Measurements from ENCODE around the gene TMEM132C.

Gene TMEM132C

DNA sequence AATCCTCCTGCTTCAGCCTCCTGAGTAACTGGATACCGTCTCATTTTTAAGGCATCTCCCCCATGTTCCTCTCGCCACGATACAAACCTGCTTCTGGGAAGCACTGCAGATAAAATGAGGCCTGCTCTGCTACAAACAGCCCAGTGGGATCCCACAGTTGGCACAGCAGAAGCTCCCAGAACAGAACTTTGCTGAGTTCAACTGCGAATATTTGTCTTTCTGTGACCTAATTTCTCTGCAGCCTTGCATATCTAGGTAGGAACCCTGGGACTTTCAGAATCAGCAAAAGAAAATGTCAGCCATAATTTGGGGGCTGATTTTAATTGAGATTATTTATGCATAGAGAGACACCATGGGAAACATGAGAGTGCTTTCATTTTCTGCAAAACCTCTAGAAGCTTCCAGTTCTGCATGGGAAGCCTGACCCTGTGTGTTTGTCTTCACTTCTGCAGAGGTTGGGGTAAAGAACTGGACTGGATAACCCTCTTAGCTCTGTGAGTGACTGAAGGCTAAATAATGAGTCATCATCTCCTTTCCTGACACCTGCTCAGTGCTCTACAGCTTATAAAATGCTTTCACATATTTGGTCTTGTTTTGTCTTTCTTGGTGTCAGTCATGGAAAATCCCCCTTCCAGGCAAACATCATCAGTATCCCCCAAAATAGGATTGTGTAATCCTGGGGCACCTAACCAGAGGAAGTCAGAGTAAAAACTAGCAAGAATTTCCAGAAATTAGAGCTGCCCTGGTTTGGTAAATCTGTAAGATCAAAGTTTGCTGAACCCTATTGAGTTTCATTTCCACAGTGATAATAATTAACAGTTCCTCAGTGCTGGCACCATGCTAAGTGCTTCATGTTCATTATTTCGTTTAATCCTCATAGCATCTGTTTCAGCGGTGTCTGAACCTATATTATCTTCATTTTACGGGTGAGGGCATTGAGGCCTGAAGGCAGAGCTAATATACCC, 371.0 kb downstream of the TMEM132C start:
- DNase-seq (ENCODE audit: low read depth): no peak
- TF ChIP-seq CTCF (IDR thresholded peaks at IDR 0.05; ENCODE audit: low read length, missing control alignments): no peak
- H3K4me3 ChIP-seq (replicated peaks; ENCODE audit: low read depth, low read length): no peak overlapping the region

DNA sequence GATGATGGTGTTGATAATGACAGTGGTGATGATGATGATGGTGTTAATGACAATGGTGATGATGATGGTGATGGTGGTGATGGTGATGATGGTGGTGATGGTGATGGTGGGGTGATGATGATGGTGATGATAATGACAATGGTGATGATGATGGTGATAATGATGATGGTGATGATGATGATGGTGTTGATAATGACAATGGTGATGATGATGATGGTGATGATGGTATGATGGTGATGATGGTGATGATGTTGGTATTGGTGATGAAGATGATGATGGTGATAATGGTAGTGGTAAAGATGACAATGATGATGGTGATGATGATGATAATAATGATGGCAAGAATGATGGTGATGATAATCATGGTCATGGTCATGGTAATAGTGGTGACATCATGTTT, 372.1 kb downstream of the TMEM132C start:
- no peak for TF ChIP-seq CTCF (IDR thresholded peaks at IDR 0.05; ENCODE audit: low read length, missing control alignments)
- no peak for DNase-seq (ENCODE audit: low read depth)
- H3K4me3 ChIP-seq (replicated peaks; ENCODE audit: low read depth, low read length): no peak overlapping the region

DNA sequence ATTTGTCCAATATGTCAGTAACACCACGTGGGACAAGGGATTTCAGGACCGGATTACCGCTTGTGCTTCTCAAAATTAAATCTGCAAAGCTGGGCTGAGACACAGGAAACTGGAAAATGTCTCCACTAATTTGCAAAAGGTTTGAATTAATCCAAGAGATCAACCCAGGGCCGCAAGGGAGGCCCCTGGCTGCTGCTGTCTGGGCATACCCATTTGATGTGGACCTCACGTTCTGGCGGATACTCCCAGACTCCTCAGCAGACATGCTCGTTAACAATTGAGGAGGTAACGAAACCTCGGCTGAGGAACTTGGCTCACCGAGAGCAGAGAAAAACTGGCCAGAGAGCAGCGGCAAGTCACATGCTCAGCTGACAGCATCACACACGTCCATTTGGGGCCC, 376.2 kb downstream of the TMEM132C start:
- no peak overlapping the region for H3K4me3 ChIP-seq (replicated peaks; ENCODE audit: low read depth, low read length)
- DNase-seq (ENCODE audit: low read depth): no peak
- TF ChIP-seq CTCF (IDR thresholded peaks at IDR 0.05; ENCODE audit: low read length, missing control alignments): no peak

GRCh38 chr12:128644664-128645296, 377.8 kb downstream of the TMEM132C start:
- no peak for DNase-seq (ENCODE audit: low read depth)
- TF ChIP-seq CTCF (IDR thresholded peaks at IDR 0.05; ENCODE audit: low read length, missing control alignments): no peak
- no peak overlapping the region for H3K4me3 ChIP-seq (replicated peaks; ENCODE audit: low read depth, low read length)

- no peak for TF ChIP-seq CTCF (IDR thresholded peaks at IDR 0.05; ENCODE audit: low read length, missing control alignments)
- no peak for DNase-seq (ENCODE audit: low read depth)
- H3K4me3 ChIP-seq (replicated peaks; ENCODE audit: low read depth, low read length): no peak overlapping the region
These were observed 382.9 kb downstream of the TMEM132C start for GRCh38 chr12:128649902-128650301.

DNA sequence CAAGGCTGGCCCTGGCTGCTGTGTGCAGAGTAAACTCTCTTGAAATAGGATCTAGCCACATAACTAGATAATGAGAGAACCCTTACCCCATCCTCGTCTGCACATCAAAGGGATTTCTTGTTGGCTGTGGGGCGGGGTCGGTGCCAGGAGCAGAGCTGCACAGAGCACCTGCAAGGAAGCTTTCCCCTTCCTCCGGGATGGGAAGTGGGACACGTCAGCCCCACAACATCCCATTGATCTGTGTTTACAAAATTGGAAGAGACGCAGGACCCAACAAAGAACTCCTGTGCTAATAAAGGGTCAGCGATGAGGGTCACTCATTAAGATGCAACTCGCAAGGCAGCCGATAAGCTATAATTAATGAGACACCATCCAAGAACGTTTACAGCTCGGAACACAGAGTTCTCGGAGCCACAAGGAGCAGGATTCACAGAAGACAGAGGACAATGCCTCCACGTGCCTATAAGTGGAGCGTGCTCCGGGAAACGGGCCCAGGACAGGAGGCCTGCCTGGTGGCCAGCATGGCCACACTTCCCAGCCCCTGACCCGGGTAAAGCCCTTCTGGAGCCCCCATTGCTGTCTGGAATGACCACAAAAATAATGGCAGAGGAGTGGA, 385.3 kb downstream of the TMEM132C start:
- TF ChIP-seq CTCF (IDR thresholded peaks at IDR 0.05; ENCODE audit: low read length, missing control alignments): no peak
- DNase-seq (ENCODE audit: low read depth): no peak
- no peak overlapping the region for H3K4me3 ChIP-seq (replicated peaks; ENCODE audit: low read depth, low read length)
